Liver (tissue), 9 donors: Measurements from ENCODE around the gene RTN4R. TPM values are rescaled to one million over a fixed set of nuclear protein-coding genes. Genes with fewer than 3 reads are reported as not detected.

Experiments used
- DNase-seq: peaks from one replicate; pipeline ENCODE4 v3.0.0-alpha.2; 2017; ENCODE audit warnings: low spot score
- H3K27ac ChIP-seq, 2 donors: one replicate each; pipeline ENCODE4 v1.7.0; 2013; ENCODE audit warnings: inconsistent platforms in 2 of 2, low read length in 2 of 2, control low read depth in 1 of 2, low read depth in 1 of 2, mild to moderate bottlenecking in 1 of 2
- H3K27me3 ChIP-seq, 4 donors: one replicate each; pipeline versions ENCODE4 v1.6.1 to v1.7.0; 2013; ENCODE audit warnings: low read length in 3 of 4, inconsistent platforms in 1 of 4, mild to moderate bottlenecking in 1 of 4, moderate library complexity in 1 of 4; ENCODE audit not compliant: control insufficient read depth in 4 of 4, insufficient read depth in 4 of 4
- H3K36me3 ChIP-seq, 4 donors: one replicate each; pipeline versions ENCODE4 v1.6.1 to v1.7.0; 2013; ENCODE audit warnings: low read length in 3 of 4, mild to moderate bottlenecking in 3 of 4, low read depth in 1 of 4, moderate library complexity in 1 of 4; ENCODE audit not compliant: control insufficient read depth in 4 of 4, insufficient read depth in 3 of 4
- H3K4me1 ChIP-seq, 4 donors: one replicate each; pipeline versions ENCODE4 v1.6.1 to v1.7.0; 2013; ENCODE audit warnings: low read length in 3 of 4, mild to moderate bottlenecking in 3 of 4, moderate library complexity in 1 of 4; ENCODE audit not compliant: control insufficient read depth in 4 of 4, insufficient read depth in 4 of 4
- H3K4me3 ChIP-seq, 3 donors: one replicate each; pipeline versions ENCODE4 v1.6.1 to v1.7.0; 2013; ENCODE audit warnings: low read length in 3 of 3, control low read depth in 1 of 3, low read depth in 1 of 3, mild to moderate bottlenecking in 1 of 3
- H3K9ac ChIP-seq, 2 donors: one replicate each; pipeline ENCODE4 v1.7.0; 2013; ENCODE audit warnings: low read length in 2 of 2, mild to moderate bottlenecking in 2 of 2, moderate library complexity in 2 of 2, control low read depth in 1 of 2, low read depth in 1 of 2
- H3K9me3 ChIP-seq, 4 donors: one replicate each; pipeline versions ENCODE4 v1.6.1 to v1.7.0; 2013; ENCODE audit warnings: low read length in 3 of 4; ENCODE audit not compliant: control insufficient read depth in 4 of 4
- EGR1 ChIP-seq, 2 donors: IDR thresholded peaks; 2 replicates each; pipeline ENCODE4 v1.6.1; 2016 to 2018; ENCODE audit warnings: antibody characterized with exemption in 2 of 2, low read depth in 2 of 2
- FOXA1 ChIP-seq: IDR thresholded peaks from 2 replicates; pipeline ENCODE4 v1.6.1; 2016; ENCODE audit warnings: antibody characterized with exemption
- FOXA2 ChIP-seq: IDR thresholded peaks from 2 replicates; pipeline ENCODE4 v1.6.1; 2016; ENCODE audit warnings: antibody characterized with exemption
- GABPA ChIP-seq, 2 donors: IDR thresholded peaks in 1 of 2; conservative IDR thresholded peaks in 1 of 2; 2 replicates each; pipeline ENCODE4 v1.6.1; 2016; ENCODE audit warnings: antibody characterized with exemption in 2 of 2, mild to moderate bottlenecking in 1 of 2, moderate library complexity in 1 of 2
- HNF4A ChIP-seq, 2 donors: conservative IDR thresholded peaks; 2 replicates each; pipeline ENCODE4 v1.6.1; 2016; ENCODE audit warnings: antibody characterized with exemption in 2 of 2, mild to moderate bottlenecking in 2 of 2
- HNF4G ChIP-seq: IDR thresholded peaks from 2 replicates; pipeline ENCODE4 v1.6.1; 2016; ENCODE audit warnings: antibody characterized with exemption
- JUND ChIP-seq, 2 donors: IDR thresholded peaks; 2 replicates each; pipeline ENCODE4 v1.6.1; 2016; ENCODE audit warnings: antibody characterized with exemption in 2 of 2
- NR2F2 ChIP-seq: IDR thresholded peaks from 2 replicates; pipeline ENCODE4 v1.6.1; 2016; ENCODE audit warnings: antibody characterized with exemption
- RAD21 ChIP-seq, 2 donors: IDR thresholded peaks; 2 replicates each; pipeline ENCODE4 v1.6.1; 2016; ENCODE audit warnings: antibody characterized with exemption in 2 of 2, mild to moderate bottlenecking in 2 of 2
- RXRA ChIP-seq, 2 donors: IDR thresholded peaks; 2 replicates each; pipeline ENCODE4 v1.6.1; 2017 to 2018; ENCODE audit warnings: antibody characterized with exemption in 2 of 2, mild to moderate bottlenecking in 1 of 2
- SP1 ChIP-seq: IDR thresholded peaks from 2 replicates; pipeline ENCODE4 v1.6.1; 2018; ENCODE audit warnings: antibody characterized with exemption, mild to moderate bottlenecking
- TAF1 ChIP-seq: conservative IDR thresholded peaks from 2 replicates; pipeline ENCODE4 v1.6.1; 2016; ENCODE audit warnings: antibody characterized with exemption, mild to moderate bottlenecking
- YY1 ChIP-seq: IDR thresholded peaks from 2 replicates; pipeline ENCODE4 v1.6.1; 2016; ENCODE audit warnings: antibody characterized with exemption, mild to moderate bottlenecking
- WGBS: extraction: QIAGEN DNeasy Blood & Tissue Kit; methylation state at CpG from one replicate; pipeline ENCODE4 v1.1.7; 2013; 5-methylcytosine and 5-hydroxymethylcytosine counted together
- polyA plus RNA-seq, 2 donors: library from polyadenylated mRNA; stranded (reverse) in 1 of 2; unstranded in 1 of 2; fragments of 200-250 nt in 1 of 2; fragments of >200 nt in 1 of 2; fragmentation: Nextera tagmentation in 1 of 2; extraction: Ambion mirVana in 1 of 2; gene quantifications; one replicate each; pipeline versions ENCODE4 v1.2.1 to v1.2.3, GENCODE V29; 2013 to 2015
- total RNA-seq, 2 donors: library from RNA; depleted of rRNA; stranded (reverse); fragments of >200 nt; gene quantifications; one replicate each; pipeline ENCODE4 v1.2.3, GENCODE V29; 2014
- TF ChIP-seq, protein P1 (sequence below): fragments of 150-350 bp; IDR thresholded peaks from 2 replicates; pipeline ENCODE4 v1.5.1; 2017; ENCODE audit warnings: improper control_type of control experiment, low read depth, low read length; ENCODE audit not compliant: missing input control
- TF ChIP-seq, protein P2 (sequence below): IDR thresholded peaks from 2 replicates; pipeline ENCODE4 v1.6.1; 2016; ENCODE audit warnings: antibody characterized with exemption
- TF ChIP-seq, protein P3 (sequence below): IDR thresholded peaks from 2 replicates; pipeline ENCODE4 v1.6.1; 2016; ENCODE audit warnings: antibody characterized with exemption
- TF ChIP-seq, protein P4 (sequence below): IDR thresholded peaks from 2 replicates; pipeline ENCODE4 v1.6.1; 2016; ENCODE audit warnings: antibody characterized with exemption, mild to moderate bottlenecking
- donor health status: healthy.
- donor health status: healthy.
- donor health status: healthy.
- donor health status: healthy.
- donor health status: healthy.

RTN4R gene
- total and polyA plus RNA-seq, 4 donors = 0.33 to 10.4 (median 1.1) TPM

DNA sequence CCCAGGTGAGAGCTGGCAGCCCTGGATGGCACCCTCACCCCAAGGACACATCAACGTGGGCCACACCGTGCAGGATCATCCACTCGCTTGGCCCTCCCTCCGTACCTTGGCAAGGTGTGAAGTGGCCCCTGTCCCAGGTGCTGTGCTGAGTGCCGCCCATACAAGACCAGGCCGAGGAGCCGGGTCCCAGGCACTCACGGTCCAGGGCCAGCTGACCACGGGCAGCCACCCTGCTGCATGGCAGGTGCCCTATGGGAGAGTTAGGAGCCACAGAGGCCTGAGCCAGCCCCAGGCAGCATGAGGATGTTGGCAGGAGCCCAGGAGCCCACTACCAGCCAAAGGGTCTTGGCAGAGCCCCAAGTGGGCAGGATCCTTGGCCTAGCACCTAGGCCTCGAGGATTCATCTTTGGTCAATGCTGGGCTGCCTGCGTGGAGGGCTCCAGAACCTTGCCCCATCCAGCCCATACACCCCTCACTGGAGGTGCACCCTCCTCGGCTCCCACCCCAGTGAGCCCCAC, 19.6 kb downstream of the RTN4R start:
- Histone ChIP-seq H3K4me3 (no peak overlapping the region), H3K9me3 (no peaks in the 10 kb centered on the region), H3K27ac (no peak overlapping the region), H3K4me1 (peaks cover 38 to 70% (median 65%) of the 10 kb centered on the region in 4 donors), H3K27me3 (no peaks in the 10 kb centered on the region), H3K36me3 (no peaks in the 10 kb centered on the region), H3K9ac (no peak overlapping the region)
- WGBS = 82% methylated on average over 12 of the region's 12 CpGs
- TF ChIP-seq HNF4G (no peak), TAF1 (no peak), YY1 (no peak), NR2F2 (no peak), EGR1 (IDR thresholded peaks at IDR 0.05; ENCODE audit: low read depth in 2 of 2) (no peak), RAD21 (IDR thresholded peaks at IDR 0.05) (no peak), FOXA1 (no peak), JUND (IDR thresholded peaks at IDR 0.05) (no peak), SP1 (no peak), GABPA (IDR thresholded peaks at IDR 0.05 in 1 of 2, conservative IDR thresholded peaks at IDR 0.05 in 1 of 2) (no peak), FOXA2 (no peak)
- TF ChIP-seq, protein P1, sequence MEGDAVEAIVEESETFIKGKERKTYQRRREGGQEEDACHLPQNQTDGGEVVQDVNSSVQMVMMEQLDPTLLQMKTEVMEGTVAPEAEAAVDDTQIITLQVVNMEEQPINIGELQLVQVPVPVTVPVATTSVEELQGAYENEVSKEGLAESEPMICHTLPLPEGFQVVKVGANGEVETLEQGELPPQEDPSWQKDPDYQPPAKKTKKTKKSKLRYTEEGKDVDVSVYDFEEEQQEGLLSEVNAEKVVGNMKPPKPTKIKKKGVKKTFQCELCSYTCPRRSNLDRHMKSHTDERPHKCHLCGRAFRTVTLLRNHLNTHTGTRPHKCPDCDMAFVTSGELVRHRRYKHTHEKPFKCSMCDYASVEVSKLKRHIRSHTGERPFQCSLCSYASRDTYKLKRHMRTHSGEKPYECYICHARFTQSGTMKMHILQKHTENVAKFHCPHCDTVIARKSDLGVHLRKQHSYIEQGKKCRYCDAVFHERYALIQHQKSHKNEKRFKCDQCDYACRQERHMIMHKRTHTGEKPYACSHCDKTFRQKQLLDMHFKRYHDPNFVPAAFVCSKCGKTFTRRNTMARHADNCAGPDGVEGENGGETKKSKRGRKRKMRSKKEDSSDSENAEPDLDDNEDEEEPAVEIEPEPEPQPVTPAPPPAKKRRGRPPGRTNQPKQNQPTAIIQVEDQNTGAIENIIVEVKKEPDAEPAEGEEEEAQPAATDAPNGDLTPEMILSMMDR = no peak
- TF ChIP-seq, protein P2, sequence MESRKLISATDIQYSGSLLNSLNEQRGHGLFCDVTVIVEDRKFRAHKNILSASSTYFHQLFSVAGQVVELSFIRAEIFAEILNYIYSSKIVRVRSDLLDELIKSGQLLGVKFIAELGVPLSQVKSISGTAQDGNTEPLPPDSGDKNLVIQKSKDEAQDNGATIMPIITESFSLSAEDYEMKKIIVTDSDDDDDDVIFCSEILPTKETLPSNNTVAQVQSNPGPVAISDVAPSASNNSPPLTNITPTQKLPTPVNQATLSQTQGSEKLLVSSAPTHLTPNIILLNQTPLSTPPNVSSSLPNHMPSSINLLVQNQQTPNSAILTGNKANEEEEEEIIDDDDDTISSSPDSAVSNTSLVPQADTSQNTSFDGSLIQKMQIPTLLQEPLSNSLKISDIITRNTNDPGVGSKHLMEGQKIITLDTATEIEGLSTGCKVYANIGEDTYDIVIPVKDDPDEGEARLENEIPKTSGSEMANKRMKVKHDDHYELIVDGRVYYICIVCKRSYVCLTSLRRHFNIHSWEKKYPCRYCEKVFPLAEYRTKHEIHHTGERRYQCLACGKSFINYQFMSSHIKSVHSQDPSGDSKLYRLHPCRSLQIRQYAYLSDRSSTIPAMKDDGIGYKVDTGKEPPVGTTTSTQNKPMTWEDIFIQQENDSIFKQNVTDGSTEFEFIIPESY = no peak
- TF ChIP-seq, protein P3, sequence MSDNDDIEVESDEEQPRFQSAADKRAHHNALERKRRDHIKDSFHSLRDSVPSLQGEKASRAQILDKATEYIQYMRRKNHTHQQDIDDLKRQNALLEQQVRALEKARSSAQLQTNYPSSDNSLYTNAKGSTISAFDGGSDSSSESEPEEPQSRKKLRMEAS = no peak
- no peak for DNase-seq

DNA sequence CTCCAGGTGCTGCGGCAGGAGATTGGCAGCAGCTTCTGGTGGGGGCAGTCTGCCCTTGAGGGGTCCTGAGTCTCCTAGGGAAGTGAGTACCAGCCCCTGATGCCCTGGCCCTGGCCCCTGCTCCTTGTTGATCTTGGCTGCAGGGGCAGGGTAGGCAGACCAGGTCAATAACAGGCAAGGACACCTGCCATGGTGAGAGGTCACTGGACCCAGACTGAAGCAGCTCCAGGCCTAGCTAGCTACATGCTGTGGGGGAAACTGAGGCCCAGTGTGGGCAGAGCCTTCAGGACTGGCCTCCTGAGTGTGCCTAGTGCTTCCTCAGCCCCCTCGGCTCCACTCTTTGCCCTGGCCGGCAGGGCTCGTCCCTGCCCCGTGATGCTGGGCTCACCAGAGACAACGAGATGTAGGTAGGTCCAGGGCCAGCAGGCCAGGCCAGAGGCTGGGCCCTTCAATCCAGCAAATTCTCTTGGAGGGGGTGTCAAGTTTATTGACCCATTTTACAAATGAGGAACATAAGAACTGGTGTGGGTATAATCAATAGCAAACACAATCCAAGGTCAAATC, 20.4 kb downstream of the RTN4R start:
- DNase-seq = no peak
- peaks cover 40 to 78% (median 72%) of the 10 kb centered on the region in 4 donors for H3K4me1 ChIP-seq
- WGBS = 78% methylated on average over 6 of the region's 6 CpGs

More for the DNA sequence above, 20.4 kb downstream of the RTN4R start:
- no peak overlapping the region for H3K4me3 ChIP-seq
- peak overlapping the region; percentile 61 to 74 for H3K27ac ChIP-seq
- H3K27me3 ChIP-seq = no peaks in the 10 kb centered on the region
- no peak overlapping the region for H3K9ac ChIP-seq
- no peaks in the 10 kb centered on the region for H3K36me3 ChIP-seq
- TF ChIP-seq GABPA (IDR thresholded peaks at IDR 0.05 in 1 of 2, conservative IDR thresholded peaks at IDR 0.05 in 1 of 2) (no peak), FOXA1 (peak; percentile 98), FOXA2 (peak; percentile 97), RXRA (IDR thresholded peaks at IDR 0.05) (peak; percentile 87 to 89), HNF4A (conservative IDR thresholded peaks at IDR 0.05) (peak; percentile 66 to 68), SP1 (peak; percentile 31)
- TF ChIP-seq, protein P1 = no peak
- TF ChIP-seq, protein P2 = no peak
- TF ChIP-seq, protein P4, sequence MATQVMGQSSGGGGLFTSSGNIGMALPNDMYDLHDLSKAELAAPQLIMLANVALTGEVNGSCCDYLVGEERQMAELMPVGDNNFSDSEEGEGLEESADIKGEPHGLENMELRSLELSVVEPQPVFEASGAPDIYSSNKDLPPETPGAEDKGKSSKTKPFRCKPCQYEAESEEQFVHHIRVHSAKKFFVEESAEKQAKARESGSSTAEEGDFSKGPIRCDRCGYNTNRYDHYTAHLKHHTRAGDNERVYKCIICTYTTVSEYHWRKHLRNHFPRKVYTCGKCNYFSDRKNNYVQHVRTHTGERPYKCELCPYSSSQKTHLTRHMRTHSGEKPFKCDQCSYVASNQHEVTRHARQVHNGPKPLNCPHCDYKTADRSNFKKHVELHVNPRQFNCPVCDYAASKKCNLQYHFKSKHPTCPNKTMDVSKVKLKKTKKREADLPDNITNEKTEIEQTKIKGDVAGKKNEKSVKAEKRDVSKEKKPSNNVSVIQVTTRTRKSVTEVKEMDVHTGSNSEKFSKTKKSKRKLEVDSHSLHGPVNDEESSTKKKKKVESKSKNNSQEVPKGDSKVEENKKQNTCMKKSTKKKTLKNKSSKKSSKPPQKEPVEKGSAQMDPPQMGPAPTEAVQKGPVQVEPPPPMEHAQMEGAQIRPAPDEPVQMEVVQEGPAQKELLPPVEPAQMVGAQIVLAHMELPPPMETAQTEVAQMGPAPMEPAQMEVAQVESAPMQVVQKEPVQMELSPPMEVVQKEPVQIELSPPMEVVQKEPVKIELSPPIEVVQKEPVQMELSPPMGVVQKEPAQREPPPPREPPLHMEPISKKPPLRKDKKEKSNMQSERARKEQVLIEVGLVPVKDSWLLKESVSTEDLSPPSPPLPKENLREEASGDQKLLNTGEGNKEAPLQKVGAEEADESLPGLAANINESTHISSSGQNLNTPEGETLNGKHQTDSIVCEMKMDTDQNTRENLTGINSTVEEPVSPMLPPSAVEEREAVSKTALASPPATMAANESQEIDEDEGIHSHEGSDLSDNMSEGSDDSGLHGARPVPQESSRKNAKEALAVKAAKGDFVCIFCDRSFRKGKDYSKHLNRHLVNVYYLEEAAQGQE = no peak
- no peaks in the 10 kb centered on the region for H3K9me3 ChIP-seq
